Measurements from ENCODE around the gene MPC1. TPM values are rescaled to one million over a fixed set of nuclear protein-coding genes. Genes with fewer than 3 reads are reported as not detected.

Gene MPC1
- total RNA-seq (2014; rRNA removed; shearing (Covaris generic); ENCODE audit: low replicate concordance): 9.1 and 10.7 TPM in 2 replicates

DNA sequence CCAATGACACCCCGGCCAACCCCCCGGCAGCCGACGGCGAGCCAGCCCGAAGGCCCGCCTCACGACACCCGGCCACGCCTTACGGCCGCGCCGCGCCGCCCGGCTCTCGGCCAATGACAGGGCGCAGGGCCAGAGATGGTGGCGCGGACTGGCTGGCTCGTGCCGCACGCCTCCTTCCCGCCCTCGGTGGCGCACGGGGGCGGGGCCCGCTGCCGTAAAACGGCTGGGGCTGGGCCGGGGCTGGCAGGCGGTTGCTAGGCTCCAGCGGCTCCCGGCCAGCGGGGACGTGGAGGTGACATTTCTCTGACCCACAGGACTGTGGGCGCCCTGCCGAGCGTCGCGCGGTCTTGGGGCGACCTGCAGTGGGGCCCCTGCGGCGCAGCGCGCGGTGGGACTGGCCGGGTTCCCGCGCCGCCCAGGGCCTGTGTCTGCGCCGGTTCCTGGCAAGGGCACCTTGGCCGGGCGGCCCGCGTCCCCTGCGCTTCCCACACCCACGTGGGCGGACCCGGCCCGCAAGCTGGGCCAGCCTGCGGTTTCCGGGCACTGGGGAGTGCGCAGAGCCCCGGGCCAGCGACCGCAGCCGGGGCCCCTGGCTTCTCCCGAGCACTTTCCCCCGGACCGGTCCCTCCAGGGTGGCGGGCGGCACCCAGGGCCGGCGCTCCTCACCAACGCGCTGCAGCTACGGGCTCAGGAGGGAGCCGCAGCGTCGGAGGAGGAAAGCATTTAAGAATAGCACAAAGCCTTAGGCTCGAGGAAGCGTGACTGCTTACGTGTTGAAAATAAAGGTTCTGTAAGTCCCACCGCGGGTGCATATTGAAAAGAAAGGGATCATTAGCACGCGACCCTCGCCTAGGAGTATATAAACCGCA is at the start of gene MPC1:
Gene MPC1 (minus strand): TSS at position 8 of the 869 bp plus-strand sequence. CDS start 64 bp downstream, outside the sequence.
- in situ Hi-C loops (cut with HindIII; ENCODE audit: low pct_unique_long_range_greater_than_20kb, low sequenced_read_pairs): no loop called here

DNA sequence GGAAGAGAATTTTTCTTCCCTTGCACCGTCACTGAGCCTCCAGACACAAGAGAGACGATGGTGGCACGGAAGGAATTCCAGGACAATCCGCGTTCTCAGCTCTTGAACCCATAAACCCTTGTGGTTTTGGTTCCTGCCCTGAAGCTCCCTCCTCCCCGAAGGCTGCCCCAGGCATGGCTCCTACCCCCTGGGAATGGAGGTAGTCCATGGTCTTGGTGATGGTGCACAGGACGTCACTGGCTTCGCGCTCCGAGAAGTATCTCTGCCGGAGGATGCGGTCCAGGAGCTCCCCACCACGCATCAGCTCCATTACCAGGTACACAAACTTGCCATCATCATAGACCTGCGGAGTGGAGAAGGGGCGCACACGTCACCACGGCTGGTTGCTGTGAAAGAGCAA is 47.5 kb upstream of the MPC1 start:
- no peak for DNase-seq (ENCODE audit: low read depth)
- in situ Hi-C loops (cut with HindIII; ENCODE audit: low pct_unique_long_range_greater_than_20kb, low sequenced_read_pairs): no loop called here

More for the DNA sequence above, at the start of gene MPC1:
- DNase-seq (ENCODE audit: low read depth): peak; percentile 93

DNA sequence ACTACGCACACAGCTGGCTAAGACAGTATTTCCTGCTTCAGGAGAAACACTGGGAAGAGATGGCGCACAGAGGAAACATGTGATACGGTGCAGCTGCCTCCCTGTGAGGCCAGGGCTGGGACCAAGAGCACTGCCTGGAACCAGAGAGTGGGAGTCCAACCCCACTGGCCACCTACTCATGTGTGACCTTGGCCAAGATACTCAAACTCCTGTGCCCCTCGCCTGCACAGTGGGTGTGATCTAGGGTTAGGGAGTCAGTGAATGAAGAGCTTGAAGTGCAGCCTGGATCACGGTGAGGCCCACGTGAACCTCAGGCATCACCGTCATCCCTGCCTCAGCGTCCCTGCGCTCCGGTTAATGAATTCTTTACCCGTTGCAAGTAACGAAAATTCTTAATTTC is 41.7 kb upstream of the MPC1 start:
- no peak for DNase-seq (ENCODE audit: low read depth)
- in situ Hi-C loops (cut with HindIII; ENCODE audit: low pct_unique_long_range_greater_than_20kb, low sequenced_read_pairs): no loop called here

DNA sequence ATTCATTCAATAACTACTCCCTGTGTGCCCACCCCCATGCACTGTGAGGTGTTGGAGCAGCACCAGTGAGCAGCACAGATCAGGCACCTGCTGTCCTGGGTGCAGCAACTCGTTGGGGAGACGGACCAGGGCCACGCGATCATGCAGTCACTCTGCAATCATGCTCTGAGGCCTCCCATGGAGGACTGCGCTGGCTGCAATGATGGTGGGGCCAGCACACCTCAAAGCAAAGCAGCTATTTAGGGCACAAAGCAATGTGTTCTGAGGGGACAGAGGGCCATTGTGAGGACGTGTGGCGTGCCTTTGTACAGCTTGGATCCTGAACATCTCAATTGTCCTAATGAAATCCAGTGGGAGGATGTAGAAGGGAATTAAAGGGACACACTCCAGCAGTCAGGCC is 41.0 kb upstream of the MPC1 start:
- DNase-seq (ENCODE audit: low read depth): no peak
- in situ Hi-C loops (cut with HindIII; ENCODE audit: low pct_unique_long_range_greater_than_20kb, low sequenced_read_pairs): no loop called here

DNA sequence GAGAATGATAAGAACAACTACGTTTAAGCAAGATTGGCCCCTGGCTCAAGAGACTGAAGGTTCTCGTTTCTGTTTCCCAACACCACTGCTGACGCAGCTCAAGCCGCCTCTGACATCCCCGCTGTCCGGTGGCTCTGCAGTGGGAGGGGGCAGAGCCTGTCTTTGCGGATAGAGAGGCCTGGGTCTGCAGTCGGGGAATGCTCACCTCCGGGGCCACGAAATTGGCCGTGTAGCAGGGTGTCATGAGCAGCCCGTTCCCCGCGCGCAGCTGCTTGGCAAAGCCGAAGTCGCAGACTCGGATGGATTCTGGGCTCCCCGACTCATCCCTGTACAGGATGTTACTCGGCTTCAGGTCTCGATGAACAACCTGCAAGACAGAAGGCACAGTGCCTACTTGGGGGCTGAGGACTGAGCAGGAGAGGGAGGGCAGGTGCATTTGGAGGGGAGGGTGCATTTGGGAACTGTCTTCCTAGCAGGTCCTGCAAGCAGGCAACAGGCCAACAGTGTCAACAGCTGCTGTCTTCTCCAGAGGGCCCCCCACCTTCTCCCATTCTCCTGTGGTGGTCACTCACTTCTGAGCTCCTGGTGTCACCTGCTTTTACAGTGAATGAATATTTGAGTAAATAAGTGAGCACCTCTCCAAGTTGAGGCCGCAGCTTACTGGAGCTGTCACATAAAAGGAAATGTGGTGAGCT is 40.5 kb upstream of the MPC1 start:
- in situ Hi-C loops (cut with HindIII; ENCODE audit: low pct_unique_long_range_greater_than_20kb, low sequenced_read_pairs): no loop called here
- DNase-seq (ENCODE audit: low read depth): no peak

DNA sequence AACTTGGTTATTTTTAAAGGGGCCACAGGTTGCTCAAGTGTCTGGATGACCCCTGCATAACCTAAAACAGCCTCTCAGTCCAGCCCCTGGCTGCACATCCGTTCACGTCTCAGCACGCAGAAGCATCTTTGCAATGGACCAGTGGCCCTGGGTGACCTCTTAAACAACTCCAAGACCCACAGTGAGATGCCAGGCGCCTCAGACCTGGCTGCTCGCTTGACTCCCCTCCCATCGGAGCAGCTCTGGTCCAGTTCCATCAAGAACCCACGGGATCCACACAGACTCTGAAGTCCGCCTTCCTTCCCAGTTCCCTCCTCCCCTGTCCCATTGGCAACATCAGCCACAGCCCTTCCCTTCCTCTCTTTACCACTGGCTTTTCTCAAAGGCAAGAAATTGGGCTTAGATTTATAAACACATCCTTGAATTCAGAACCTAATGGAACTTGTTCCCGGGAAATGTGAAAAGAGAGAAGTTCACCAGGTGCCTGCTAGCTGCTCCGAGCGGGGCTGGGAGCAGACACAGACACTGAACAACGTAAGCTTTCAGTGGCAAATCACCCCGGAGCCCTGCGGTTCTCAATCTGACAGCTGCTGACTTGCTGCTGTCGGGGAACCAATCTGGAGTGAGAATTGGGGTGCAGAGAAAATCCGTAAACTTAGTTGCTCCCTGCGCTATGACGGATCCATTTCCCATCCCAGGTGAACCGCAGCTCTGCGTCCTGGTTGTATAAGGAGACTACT is 39.6 kb upstream of the MPC1 start:
- in situ Hi-C loops (cut with HindIII; ENCODE audit: low pct_unique_long_range_greater_than_20kb, low sequenced_read_pairs): no loop called here
- no peak for DNase-seq (ENCODE audit: low read depth)

DNA sequence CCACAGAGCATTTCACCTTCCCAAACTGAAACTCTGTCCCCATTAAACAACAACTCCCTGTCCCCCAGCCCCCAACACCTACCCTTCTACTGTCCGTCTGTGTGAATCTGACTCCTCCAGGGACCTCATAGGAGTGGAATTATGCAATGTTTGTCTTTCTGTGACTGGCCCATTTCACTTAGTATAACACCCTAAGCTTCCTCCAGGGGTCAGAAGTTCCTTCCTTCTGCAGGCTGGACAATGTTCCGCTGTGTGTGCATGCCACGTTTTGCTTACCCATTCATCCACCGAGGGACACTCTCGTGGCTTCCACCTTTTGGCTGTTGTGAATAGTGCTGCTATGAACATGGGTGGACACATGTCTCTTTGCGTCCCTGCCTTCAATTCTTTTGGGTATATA is 37.6 kb upstream of the MPC1 start:
- in situ Hi-C loops (cut with HindIII; ENCODE audit: low pct_unique_long_range_greater_than_20kb, low sequenced_read_pairs): no loop called here
- no peak for DNase-seq (ENCODE audit: low read depth)

DNA sequence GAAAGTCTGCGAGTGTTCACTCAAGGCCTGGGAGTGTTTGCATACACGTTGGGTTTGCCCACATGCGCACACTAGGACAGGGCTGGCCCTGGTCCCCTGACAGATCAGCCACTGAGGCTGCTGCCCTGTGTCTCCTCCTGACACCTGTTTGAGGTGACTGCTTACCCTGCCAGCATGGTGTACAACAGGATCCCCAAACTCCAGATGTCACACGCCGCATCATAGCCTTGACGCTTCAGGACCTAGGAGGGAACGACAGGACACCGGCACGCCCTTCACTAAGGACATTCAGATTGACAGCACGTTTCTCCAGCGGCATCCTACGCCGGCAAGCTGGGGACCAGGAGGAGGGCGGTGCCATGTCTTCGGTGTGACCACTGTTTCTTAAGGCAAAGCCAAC is 37.0 kb upstream of the MPC1 start:
- in situ Hi-C loops (cut with HindIII; ENCODE audit: low pct_unique_long_range_greater_than_20kb, low sequenced_read_pairs): no loop called here
- DNase-seq (ENCODE audit: low read depth): no peak

DNA sequence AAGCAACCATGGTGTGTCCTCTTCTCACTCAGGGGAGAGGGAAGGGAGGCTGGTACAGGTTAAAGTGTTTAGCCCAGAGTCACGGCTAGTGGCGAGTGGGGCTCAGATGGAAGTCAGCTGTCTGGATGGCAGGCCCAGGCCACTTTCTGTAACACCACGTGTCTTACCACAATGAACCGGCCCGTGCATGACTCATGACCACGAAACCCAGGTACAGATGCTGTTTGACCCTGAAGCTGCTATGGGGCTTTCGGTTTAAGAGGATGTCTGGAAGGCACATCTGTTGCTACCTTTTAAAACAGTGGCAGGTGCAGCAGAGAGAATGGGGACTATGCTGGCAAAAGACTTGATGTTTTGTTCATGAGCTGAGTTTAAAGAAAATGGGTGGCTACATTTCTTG is 36.5 kb upstream of the MPC1 start:
- in situ Hi-C loops (cut with HindIII; ENCODE audit: low pct_unique_long_range_greater_than_20kb, low sequenced_read_pairs): no loop called here
- no peak for DNase-seq (ENCODE audit: low read depth)

DNA sequence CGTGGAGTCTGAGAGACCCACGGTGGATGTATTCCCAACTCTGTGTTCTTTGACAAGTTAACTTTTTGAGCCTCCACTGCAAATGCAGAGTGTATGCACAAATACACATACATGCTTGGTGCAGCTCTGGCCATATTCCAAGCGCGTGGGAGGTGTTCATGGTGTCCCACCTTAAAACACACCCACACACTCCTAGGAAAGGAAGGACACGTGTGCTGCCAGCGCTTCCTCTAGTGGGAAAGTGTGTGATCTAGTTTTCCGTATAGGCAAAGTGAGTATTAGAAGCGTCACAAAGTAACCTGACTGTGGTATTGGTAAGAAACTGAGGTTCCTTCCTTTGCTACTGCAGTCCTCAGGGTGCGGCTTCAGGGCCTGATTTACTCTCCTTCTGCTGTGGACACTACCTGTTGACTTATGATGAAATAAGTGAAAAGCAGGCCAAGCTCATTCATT is 36.0 kb upstream of the MPC1 start:
- DNase-seq (ENCODE audit: low read depth): no peak
- in situ Hi-C loops (cut with HindIII; ENCODE audit: low pct_unique_long_range_greater_than_20kb, low sequenced_read_pairs): no loop called here

DNA sequence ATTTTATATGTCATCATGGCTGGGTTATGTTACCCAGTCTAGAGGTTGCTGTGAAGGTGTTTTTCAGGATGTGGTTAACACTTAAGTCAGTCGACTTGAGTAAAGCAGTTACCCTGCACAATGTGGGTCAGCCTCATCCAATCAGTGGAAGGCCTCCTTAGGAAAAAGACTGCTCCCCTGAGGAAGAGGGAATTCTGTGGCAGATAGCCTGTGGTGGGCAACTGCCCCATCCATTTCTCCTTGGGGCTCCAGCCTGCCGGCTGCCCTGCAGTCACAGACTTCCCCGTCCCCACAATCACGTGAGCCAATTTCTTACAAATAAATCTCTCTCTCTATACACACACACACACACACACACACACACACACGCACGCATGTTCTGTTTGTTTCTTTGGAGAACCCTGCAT is 34.5 kb upstream of the MPC1 start:
- no peak for DNase-seq (ENCODE audit: low read depth)
- in situ Hi-C loops (cut with HindIII; ENCODE audit: low pct_unique_long_range_greater_than_20kb, low sequenced_read_pairs): no loop called here

DNA sequence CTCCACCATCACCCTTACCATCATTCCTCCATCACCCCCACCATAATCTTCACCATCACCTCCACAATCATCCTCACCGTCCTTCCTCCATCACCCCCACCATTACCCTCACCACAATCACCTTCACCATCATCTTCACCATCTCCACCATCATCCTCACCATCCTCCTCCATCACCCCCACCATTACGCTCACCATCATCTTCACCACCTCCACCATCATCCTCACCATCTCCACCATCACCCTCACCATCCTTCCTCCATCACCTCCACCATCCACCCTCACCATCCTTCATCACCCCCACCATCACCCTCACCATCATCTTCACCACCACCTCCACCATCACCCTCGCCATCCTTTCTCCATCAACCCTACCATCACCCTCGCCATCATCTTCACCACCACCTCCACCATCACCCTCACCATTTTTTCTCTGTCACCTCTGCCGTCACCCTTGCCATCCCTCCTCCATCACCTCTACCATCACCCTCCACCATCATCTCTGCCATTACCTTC is 33.1 kb upstream of the MPC1 start:
- no peak for DNase-seq (ENCODE audit: low read depth)
- in situ Hi-C loops (cut with HindIII; ENCODE audit: low pct_unique_long_range_greater_than_20kb, low sequenced_read_pairs): no loop called here

DNA sequence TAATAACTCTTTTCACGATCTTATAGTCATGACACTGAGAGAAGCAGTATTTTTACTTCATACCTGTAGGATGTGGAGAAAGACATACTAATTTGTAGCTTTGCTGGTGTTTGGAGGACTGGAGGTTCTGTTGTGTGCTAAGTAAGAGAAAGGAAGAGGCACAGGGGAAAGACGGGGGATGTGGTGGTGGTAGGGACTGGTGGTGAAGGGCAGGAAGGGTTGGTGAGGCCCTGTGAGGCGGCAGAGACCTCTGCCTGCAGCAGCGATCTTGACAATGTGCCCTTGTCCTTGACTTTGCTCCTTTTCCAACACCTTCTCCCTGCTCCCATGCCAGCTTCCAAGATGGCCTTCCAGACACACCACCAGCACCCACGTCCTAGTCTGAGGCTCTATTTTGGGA is 32.6 kb upstream of the MPC1 start:
- no peak for DNase-seq (ENCODE audit: low read depth)
- in situ Hi-C loops (cut with HindIII; ENCODE audit: low pct_unique_long_range_greater_than_20kb, low sequenced_read_pairs): no loop called here

DNA sequence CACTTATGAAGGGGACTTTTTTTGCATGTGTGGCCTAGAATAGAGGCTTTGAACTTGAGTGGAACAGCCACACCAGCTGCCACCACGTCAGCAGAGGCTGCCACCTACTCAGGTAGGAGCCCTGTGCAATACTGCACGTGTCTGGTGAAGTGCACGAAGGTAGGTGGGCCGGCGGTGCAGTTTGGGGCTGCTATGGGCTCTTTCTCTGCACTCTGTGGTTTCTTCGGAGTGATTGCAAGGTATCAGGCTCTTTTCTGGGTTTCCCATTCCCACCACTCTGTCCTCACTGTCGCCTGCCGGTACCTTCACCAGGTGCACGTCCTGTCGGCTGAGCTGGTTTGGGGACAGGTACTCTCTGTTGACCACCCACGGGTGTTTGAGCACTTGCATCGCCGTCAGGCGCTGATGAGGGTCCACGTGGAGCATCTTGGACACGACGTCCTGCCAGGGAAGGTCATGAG is 30.8 kb upstream of the MPC1 start:
- in situ Hi-C loops (cut with HindIII; ENCODE audit: low pct_unique_long_range_greater_than_20kb, low sequenced_read_pairs): no loop called here
- DNase-seq (ENCODE audit: low read depth): no peak

DNA sequence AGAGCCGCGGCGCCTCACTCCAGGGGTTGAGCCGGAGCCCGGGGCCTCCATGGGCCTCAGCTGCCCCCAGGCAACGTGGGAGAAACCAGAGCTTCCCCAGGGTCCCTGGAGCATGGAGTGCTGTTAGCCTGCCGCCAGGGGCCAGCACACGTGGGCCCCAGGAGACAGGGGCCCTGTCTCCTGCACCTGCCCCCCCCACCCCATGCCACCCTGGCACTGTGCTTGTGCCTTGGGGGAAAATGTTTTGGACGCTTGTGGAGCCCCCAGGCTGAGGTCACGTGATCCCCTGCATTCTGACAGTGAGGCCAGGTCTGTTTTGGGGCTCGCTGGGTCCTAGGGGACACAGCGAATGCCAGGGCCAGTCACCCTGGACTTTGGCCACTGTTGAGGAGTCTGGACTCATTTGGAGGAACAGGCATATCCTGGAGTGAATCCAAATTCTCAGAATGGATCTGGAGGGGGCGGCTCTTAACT is 30.2 kb upstream of the MPC1 start:
- in situ Hi-C loops (cut with HindIII; ENCODE audit: low pct_unique_long_range_greater_than_20kb, low sequenced_read_pairs): no loop called here
- DNase-seq (ENCODE audit: low read depth): no peak

DNA sequence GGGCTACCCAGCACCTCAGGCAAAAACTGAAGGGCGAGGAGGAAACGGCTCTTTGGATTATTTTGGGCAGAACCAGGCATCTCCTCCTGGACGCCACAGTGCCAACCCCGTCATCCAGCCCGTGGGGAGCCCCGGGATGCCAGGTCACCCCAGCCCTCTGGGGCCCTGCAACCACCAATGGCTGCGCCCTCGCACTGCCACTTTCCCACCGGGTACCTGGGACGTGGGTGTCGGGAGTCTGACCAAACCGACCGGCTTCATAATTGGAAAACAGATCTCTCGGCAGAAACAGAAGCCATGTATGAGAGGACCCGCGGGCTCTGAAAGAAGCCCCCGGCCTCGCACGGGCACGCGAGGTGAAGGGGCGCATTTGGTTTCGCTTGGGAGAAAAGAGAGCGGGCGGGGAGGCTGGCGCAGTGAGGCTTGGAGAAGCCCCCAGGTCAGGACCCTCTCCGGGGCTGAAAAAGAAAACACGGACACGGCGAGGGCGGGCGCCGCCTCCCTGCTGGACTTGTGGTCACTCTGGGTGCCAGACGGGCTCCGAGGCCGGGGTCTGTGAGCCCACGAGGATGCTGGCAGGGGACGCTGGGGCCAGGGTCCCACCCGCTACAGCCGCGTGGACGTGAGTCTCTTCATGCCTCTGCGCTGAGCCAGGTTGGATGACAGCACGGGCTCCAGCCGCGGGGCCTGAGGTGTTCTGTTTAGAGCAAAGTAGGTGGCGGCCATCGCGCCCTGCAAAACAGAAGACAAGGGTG is 29.6 kb upstream of the MPC1 start:
- no peak for DNase-seq (ENCODE audit: low read depth)
- in situ Hi-C loops (cut with HindIII; ENCODE audit: low pct_unique_long_range_greater_than_20kb, low sequenced_read_pairs): no loop called here

DNA sequence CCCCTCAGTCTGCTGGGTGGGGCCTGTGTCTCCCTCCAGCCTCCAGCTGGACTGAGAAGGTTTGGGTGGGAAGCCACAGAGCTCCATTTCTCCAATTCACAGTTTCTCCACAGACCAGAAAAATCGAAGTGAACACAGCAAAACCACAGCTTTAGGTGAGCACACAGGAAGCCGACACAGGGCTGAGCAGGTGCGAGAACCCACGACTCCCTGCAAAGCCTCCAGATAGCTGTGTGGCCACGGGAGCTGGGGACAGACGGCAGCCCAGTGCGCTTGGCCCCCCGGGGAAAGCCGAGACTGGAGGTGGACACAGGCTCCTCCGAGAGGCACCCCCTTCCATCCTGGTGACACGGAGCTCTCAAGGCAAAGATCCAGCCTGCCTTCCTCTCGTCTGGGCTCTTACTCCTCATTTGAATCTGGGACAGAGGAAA is 29.0 kb upstream of the MPC1 start:
- DNase-seq (ENCODE audit: low read depth): no peak
- in situ Hi-C loops (cut with HindIII; ENCODE audit: low pct_unique_long_range_greater_than_20kb, low sequenced_read_pairs): no loop called here

DNA sequence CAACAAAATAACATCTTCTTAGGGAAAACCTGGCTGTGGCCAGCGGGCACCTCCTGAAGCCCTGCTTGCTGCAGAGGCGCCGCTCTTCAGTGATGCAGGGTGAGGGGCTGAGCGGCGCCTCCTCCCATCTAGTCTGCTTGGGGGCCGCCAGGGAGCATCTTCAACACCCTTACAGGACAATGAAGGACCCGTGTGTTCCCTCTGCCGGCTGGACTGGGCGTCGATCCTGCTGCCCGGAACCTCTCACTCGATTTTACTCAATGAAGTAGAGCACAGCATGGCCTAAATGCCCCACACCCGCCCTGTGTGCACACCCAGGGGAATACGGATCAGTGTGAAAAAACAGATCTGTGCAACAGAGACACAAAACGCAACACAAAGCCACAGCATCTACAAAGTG is 28.5 kb upstream of the MPC1 start:
- in situ Hi-C loops (cut with HindIII; ENCODE audit: low pct_unique_long_range_greater_than_20kb, low sequenced_read_pairs): no loop called here

More for the DNA sequence above, 28.5 kb upstream of the MPC1 start:
- DNase-seq (ENCODE audit: low read depth): no peak
